Adrenal gland (tissue), 5 donors: ENCODE results near the gene HABP2.

Experiments
- POLR2A ChIP-seq, 2 donors: fragments of 450-650 bp; IDR thresholded peaks; one replicate each; pipeline ENCODE4 v1.6.1; 2017; ENCODE audit warnings: antibody characterized with exemption in 2 of 2, mild to moderate bottlenecking in 2 of 2, moderate library complexity in 1 of 2
- TF ChIP-seq, protein P1 (sequence below), 6 experiments: fragments of 450-650 bp in 4 of 6; fragments of 200-600 bp in 2 of 6; sonication (generic) in 1 of 6; IDR thresholded peaks; 1 replicate in 5 of 6; 2 replicates in 1 of 6; pipeline versions ENCODE4 v1.5.1 to v1.8.0; 2016 to 2021; ENCODE audit warnings: antibody characterized with exemption in 6 of 6, mild to moderate bottlenecking in 2 of 6, moderate library complexity in 1 of 6
- donor health status: DM: no; HTN: no; CAD: no.

DNA sequence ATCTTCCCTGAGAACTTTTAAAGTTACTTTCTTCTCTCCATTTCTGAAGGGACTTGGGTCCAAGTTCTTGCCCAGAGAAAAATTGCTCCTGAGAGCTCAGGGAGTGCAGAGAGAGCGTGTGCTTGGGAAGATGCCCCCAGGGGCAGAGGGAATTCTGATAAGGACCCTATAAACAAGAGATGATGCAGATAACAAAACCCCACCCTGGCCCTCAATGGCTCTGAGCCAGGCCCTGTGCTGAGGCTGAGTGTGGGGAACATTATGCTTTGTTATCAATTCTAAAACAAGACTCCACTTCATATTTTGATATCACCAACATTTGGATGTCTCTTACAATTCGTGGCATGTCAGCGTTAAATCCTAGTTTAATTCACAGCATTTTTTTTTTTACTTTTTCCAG, 34.4 kb upstream of the HABP2 start:
- TF ChIP-seq, protein P1, sequence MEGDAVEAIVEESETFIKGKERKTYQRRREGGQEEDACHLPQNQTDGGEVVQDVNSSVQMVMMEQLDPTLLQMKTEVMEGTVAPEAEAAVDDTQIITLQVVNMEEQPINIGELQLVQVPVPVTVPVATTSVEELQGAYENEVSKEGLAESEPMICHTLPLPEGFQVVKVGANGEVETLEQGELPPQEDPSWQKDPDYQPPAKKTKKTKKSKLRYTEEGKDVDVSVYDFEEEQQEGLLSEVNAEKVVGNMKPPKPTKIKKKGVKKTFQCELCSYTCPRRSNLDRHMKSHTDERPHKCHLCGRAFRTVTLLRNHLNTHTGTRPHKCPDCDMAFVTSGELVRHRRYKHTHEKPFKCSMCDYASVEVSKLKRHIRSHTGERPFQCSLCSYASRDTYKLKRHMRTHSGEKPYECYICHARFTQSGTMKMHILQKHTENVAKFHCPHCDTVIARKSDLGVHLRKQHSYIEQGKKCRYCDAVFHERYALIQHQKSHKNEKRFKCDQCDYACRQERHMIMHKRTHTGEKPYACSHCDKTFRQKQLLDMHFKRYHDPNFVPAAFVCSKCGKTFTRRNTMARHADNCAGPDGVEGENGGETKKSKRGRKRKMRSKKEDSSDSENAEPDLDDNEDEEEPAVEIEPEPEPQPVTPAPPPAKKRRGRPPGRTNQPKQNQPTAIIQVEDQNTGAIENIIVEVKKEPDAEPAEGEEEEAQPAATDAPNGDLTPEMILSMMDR (IDR thresholded peaks at IDR 0.05): no peak
- TF ChIP-seq POLR2A (IDR thresholded peaks at IDR 0.05): no peak
